ENCODE data around the gene ARL4D.

Gene ARL4D

DNA sequence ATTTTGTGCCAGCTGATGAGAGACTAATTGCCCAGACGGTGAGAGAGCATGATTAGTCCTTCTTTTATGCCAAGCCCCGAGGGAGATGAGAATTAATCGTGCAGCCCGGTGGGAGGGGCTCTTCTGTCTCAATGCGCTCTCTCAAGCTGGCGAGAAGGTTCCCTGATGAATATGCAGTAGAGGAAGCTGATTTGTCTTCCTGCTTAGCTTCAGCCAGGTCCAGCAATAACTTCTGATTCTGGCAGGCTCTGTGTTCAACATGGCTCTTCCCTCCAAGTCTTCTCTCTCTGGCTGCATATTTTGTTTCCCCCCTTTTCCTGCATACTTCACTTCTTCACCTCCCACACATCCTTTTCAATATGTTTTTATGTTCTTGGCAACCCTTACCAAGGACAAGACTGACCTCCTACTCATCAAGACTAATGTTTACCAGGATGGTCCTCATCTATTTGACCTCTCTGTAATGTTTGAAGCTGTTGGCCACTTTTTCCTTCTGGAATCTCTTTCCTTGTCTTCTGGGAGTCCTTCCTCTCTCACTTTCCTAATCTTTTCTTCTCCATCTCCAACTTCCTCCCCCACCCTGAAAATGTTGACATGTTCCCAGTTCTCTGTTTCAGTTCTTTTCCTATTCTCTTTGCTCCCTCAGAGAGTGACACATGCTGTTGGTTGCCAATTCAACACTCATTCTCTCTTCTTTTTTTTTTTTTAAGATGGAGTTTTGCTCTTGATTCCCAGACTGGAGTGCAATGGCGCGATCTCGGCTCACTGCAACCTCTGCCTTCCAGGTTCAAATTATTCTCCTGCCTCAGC, 33.1 kb downstream of the ARL4D start:
- DNase-seq, result peak; percentile 74

DNA sequence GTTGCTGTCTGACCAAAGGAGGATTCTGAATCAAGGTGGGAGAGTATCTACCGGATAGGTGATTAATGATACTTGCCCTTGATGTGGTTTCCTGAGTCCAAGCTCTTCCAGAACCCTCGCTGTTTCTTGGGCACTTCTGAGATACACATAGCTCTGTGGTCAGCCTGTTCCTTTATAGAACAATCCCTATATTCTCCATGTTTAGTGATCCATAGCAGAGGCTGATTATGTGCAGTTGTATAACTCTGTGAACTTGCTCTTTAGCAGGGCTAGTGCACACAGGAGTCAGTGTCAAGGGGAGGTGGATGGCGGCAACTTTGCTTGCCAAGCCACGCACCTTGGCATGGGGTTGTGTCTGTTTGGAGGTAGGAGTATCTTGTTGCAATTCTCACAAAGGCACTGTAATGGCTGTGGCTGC, 36.1 kb downstream of the ARL4D start:
- no peak for DNase-seq

DNA sequence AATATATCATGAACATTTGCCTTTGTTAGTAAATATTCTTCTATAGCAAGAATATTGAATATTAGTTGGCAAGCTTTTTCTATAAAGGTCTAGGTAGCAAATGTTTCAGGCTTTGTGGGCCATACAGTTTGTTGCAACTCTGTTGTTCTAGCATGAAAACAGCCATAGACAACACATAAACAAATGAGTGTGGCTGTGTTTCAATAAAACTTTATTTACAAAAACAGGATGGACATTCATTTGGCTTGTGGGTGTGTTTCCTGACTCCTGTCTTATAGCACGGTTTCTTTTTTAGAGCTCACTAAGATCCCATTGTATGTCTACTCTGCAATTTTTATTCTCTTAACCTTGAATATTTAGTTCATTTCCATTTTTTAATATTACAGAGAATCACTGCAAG, 39.0 kb downstream of the ARL4D start:
- DNase-seq, result no peak

DNA sequence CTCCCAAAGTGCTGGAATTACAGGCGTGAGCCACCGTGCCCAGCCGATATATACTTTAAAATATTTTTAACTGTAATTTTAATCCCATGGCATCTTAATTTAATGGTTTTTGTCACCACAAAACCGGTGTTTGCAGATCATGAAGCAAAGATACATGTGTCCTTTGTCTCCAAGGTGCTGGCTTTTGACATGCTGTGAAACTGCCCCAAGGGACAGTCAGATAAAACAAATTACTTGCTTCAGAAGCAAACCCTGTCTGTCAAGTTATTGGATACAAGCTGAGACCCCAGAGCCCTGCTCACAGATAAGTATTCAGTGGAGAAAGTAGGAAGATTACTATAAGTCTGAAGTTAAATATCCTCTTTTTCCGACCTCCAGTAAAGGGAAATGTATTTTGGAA, 39.8 kb downstream of the ARL4D start:
- no peak for DNase-seq

DNA sequence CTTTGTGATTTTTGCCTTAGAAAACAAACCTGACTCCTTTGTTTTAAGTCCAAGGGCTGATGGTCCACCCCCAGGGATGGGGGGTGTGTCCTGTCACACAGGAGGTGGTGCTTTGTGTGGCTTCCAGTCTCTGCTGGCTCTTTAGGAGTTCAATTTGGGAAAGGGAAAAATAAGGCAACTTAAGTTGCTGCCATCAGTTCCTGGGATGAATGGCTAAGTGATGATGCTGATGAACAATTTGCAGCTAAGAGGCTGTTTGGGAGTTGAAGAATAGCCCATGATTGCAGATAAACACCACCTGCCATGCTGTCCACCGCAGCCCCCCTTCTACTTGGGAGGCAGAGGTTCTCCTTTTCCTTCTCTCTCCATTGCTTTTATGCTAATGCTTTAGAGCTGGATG, 40.2 kb downstream of the ARL4D start:
- DNase-seq, result no peak

DNA sequence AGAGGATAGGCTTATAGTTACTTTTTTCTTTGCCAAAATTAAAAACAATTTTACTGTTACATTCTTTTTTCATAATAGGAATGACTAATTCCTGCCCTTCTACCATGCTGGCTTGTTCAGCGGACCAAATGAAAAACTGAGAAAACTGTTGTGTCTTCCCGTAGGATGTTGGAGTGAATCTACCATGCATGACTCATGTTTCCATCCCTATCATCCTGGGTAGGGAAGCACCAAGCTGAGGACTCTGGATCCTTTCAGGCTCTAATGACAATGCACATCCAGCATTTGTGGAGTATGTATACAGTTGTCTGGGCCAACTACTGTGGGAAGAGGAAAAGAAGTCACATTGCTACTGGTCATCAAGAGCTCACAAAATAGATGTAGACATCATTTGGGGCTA, 43.9 kb downstream of the ARL4D start:
- no peak for DNase-seq

DNA sequence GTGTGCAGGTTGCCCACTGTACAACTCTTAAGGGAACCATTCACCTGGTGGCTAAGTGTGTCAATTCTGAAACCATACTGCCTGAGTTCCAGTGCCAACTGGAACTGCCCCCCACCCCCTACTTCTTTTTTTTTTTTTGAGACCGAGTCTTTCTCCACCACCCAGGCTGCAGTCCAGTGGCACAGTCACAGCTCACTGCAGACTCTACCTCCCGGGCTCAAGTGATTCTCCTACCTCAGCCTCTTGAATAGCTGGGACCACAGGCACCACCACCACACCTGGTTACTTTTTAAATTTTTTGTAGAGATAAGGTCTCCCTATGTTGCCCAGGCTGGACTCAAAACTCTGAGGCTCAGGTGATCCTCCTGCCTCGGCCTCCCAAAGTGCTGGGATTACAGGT, 44.6 kb downstream of the ARL4D start:
- no peak for DNase-seq

DNA sequence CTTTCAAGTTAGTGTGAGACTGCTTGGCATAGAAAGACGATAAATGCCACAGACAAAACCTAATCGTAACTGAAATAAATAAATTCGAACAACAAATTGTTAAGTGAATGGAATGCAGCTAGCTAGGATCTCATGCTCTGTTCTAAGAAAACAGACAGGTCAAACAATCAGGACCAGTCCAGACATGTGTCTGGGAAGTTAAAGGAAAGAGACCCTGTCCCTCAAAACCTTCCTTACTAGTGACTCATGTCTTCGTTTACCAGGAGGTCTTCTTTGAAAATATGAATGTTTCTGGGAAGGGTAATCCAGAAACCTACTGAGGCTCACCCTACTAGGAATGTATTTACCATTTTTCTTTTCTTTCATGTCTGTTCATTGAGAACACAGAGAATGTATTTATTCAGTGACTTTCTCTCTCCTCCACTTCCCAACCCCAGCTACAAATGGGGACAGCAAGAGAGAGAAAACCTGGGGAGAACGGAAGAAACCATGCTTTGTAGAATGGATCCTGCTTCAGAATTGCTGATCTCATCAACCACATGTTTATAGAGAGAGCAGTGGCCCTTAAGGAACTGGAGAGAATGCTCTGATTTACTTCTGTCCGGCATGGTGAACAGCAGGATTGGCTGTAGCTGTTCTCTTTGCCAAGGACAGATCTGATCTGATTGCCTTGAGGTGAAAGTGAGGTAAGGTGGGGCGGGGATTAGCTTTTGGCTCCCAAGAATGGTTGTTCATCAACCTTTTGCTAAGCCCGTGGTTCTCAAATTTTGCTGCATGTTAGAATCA, 45.6 kb downstream of the ARL4D start:
- no peak for DNase-seq

DNA sequence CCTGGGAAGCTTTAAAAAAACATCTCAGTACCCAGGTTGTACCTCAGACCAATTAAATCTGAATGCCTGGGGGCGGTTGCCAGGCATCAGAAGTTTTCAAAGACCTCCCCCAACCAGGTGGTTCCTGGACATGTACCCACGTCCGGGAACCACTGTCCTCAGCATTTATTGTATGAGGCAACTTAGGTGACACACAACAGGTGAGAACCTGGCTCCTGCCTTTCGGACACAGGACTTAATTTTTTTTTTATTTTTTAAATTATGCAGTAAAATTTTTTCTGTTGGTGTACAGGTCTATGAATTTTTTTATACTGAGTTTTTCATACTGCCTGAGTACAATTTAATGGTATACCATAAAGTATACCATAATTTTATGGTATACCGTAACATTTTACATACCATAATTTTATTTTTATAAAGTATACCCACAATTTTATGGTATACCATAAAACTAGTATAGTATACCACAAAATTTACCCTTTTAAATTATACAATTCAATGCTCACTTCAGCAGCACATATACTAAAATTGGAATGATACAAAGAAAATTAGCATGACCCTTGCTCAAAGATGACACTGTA, 46.3 kb downstream of the ARL4D start:
- DNase-seq, result no peak

DNA sequence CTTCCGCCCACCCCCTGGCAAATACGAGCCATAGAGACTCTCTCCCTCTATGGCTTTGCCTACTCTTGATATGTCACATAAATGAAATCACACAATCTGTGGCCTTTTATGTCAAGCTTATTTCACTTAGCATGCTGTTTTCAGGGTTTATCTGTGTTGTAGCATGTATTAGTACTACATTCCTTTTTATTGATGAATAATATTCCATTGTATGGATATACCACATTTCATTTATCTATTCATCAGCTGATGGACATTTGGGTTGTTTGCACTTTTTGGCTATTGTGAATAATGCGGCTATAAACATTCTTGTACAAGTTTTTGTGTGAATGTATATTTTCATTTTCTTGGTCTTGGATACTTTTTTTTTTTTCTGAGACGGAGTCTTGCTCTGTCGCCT, 48.0 kb downstream of the ARL4D start:
- DNase-seq, result no peak

DNA sequence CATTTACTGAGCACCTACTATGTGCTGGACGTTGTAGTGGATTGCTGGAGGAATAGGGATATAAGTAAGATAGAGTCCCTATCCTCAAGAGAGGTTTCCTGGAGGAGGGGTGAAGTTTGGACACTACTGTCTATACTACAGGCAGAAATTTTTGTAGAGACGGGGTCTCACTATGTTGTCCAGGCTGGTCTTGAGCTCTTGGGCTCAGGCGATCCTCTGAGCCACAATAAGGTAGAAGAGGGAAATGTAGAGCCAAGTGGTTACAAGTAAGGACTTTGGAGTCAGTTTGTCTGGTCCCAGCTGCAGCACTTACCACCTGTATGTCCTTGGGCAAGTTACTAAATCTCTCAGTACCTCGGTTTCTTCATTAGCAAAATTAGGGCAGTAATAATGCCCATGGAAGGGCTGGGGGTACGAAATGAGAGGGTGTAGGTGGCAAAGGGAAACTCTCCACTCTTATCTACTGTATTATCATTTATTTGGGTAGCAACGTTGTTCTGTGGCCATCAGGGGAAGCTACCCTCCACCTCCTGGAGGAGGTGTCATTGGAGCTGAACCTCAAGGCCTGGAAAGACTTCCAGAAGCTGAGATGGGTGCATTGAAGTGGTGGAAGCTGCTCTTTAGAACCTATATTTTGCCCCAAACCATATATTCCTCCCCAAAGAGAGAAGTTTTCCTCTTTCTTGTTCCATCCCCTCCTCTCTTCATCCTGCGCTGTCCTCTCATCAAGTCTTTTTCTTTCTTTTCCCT, 50.1 kb downstream of the ARL4D start:
- no peak for DNase-seq

DNA sequence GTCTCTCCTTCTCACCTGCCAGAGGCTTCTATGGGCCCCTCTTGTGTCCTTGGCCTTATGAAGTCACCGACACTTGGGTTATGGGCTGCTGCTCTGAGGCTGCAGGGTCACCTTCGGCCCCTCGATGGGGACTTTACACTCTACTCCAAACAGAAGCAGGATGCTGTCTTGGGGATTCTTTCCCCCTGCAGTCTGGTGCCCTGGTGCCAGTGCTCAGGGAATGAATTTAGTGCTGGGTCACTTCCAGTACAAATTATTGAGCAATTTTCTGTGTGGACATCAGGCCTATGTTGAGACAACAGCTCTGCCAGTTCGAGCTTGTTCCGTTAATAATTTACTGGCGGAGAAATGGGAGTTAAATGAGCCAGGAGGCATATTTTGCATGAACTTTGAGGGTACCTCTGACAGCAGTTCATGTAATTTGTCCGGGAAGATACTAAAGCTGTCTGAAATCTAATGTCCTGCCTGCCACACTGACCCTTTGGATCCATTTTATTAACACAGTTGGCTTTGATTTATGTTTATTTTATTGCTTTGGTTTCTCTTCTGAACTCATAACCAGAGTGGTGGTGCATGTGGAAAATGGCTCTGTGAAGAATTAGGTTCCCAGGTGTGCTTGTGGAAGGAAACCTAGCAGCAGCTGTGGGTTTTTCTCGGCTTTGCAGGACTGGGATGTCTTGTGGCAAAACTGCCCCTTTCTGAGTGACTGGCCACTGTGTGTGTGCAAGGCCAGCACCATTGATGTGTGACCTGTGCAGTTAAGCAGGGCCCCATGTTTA, 50.9 kb downstream of the ARL4D start:
- DNase-seq, result no peak
